ENCODE data around the gene CEP350. TPM values are rescaled to one million over a fixed set of nuclear protein-coding genes. Genes with fewer than 3 reads are reported as not detected.

CEP350 gene
- total and polyA plus RNA-seq, 2 of the 13 experiments (the other 11 are each of a cell fraction or from before 2014, with no cell fraction given) = 7.6 to 35.9 TPM

- Histone ChIP-seq H3K4me3 (replicated peaks in 1 of 3; ENCODE audit: insufficient read depth in 1 of 3, low read depth in 2 of 3, low read length in 3 of 3) (no peak overlapping the region), H3K9me3 (ENCODE audit: low read length) (peaks cover 12% of the 10 kb centered on the region), H3K9ac (ENCODE audit: insufficient read depth, low read depth, low read length) (no peak overlapping the region), H3K79me2 (ENCODE audit: insufficient read depth, low read length) (peaks cover 84% of the 10 kb centered on the region), H2AFZ (ENCODE audit: low read length) (no peak overlapping the region), H3K4me1 (ENCODE audit: insufficient read depth, low read length) (peaks cover 6% of the 10 kb centered on the region; the same call in 1 of the 2 replicates), H3K27ac (ENCODE audit: extremely low read length, insufficient read depth, low read length) (no peak overlapping the region), H3K4me2 (ENCODE audit: low read depth, low read length) (no peak overlapping the region), H3K36me3 (replicated peaks in 1 of 2; ENCODE audit: control insufficient read depth in 1 of 2, insufficient read depth in 2 of 2, low read length in 2 of 2) (peaks cover 0 to 10% of the 10 kb centered on the region in 2 experiments; a peak in 3 of 5 replicates), H3K27me3 (ENCODE audit: control insufficient read depth in 1 of 2, insufficient read depth in 2 of 2, low read length in 2 of 2) (no peaks in the 10 kb centered on the region), H4K20me1 (ENCODE audit: insufficient read depth, low read length) (no peaks in the 10 kb centered on the region)
- TSS peak; percentile 7 for BruUV-seq (replicated peaks)
- TF ChIP-seq CHD4 (IDR thresholded peaks at IDR 0.05; ENCODE audit: borderline replicate concordance, low read length) = no peak
- no peak for TF ChIP-seq ZSCAN22 (CRISPR knock-in tag; IDR thresholded peaks at IDR 0.05)
- TF ChIP-seq ZBTB14 (CRISPR knock-in tag; IDR thresholded peaks at IDR 0.05) = no peak
- no peak for TF ChIP-seq DDIT3 (CRISPR knock-in tag; IDR thresholded peaks at IDR 0.05)
- no peak for TF ChIP-seq ZNF746 (CRISPR knock-in tag; IDR thresholded peaks at IDR 0.05)
- no peak for TF ChIP-seq SMAD9 (CRISPR knock-in tag; IDR thresholded peaks at IDR 0.05)
- no peak for TF ChIP-seq BCLAF1 (IDR thresholded peaks at IDR 0.05)
- no peak for TF ChIP-seq NR2F1 (CRISPR knock-in tag; IDR thresholded peaks at IDR 0.05)
- TF ChIP-seq ZNF235 (CRISPR knock-in tag; IDR thresholded peaks at IDR 0.05; ENCODE audit: borderline replicate concordance) = no peak
- TF ChIP-seq ETV5 (CRISPR knock-in tag; IDR thresholded peaks at IDR 0.05; ENCODE audit: borderline replicate concordance) = no peak
- TF ChIP-seq THAP11 (CRISPR knock-in tag; IDR thresholded peaks at IDR 0.05) = no peak
- no peak for TF ChIP-seq ZNF263 (CRISPR knock-in tag; IDR thresholded peaks at IDR 0.05)
- no peak for TF ChIP-seq POLR2A (IDR thresholded peaks at IDR 0.05; ENCODE audit: insufficient read depth in 1 of 2, low read depth in 2 of 2, low read length in 2 of 2)
- no peak for TF ChIP-seq PBX3 (CRISPR knock-in tag; IDR thresholded peaks at IDR 0.05; ENCODE audit: borderline replicate concordance)
- TF ChIP-seq RARA (CRISPR knock-in tag; IDR thresholded peaks at IDR 0.05) = no peak
- no peak for TF ChIP-seq MLX (CRISPR knock-in tag; IDR thresholded peaks at IDR 0.05)
- no peak for TF ChIP-seq GPBP1L1 (CRISPR knock-in tag; IDR thresholded peaks at IDR 0.05)
- ATAC-seq (no peak), DNase-seq (ENCODE audit: low spot score) (no peak), FAIRE-seq (no peak)
- in situ Hi-C loops (cut with HindIII; ENCODE audit: extremely low pct_ligation_motif_present, low pct_unique_long_range_greater_than_20kb) = no loop called here
- CTCF ChIA-PET (ENCODE audit: low intra/inter-chr PET ratio, low total read pairs) = no interaction called here
- intact Hi-C loops (cut with micrococcal nuclease; ENCODE audit: unreplicated experiment) = no loop called here
- POLR2A ChIA-PET = no interaction called here
These were observed 11.9 kb downstream of the CEP350 start for GRCh38 chr1:179966551-179966950.
